Activated CD4-positive, alpha-beta T cell treated with anti-CD3 and anti-CD28 coated beads, Interleukin-10, Interleukin-2, amounts not matched to agents 100 ng/mL and 50 ng/mL, durations not matched to agents 16 hours and 8 hours (primary cell): ENCODE results near the gene MTG1.
"Not testable (repeated sequence)": the region's sequence is repeated elsewhere in the genome, so short reads cannot be mapped to it uniquely, and the experiment has no call there.

Source experiments
- DNase-seq: peaks from one replicate; pipeline ENCODE4 v3.0.0-alpha.2; 2020

MTG1 gene

DNA sequence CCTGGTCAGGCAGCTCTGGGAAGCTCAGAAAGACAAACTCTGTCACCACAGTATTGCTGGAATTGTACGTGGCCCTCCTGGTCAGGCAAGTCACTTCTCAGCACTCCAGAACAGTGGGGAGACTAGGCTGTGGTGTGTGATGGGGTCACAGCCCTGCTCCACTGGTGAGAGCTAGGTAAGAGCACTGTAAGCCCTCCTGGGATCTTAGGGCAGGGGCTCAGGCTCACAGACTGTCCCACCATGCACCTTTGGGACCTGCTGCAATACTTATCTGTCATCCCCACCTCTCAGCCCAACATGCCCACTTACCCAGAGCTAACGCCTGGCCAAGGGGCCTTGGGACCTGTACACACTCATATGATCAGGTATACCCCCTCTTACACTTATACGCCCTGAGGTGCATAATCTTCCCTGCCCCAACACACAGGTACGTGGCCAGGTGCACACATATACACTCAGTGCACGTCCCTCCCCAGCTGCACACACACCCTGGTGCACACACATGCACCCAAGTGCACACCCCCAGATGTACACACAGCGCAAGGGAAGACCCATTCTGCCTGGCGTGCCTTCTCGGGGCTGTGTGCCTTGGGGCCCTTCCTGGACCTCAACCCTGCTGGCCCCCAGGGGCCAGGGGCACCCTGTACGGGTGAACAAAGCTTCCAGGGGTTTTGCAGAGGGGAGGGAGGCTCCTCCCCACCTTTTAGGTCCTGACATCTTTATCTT, 38.1 kb downstream of the MTG1 start:
- DNase-seq = not testable (repeated sequence)

DNA sequence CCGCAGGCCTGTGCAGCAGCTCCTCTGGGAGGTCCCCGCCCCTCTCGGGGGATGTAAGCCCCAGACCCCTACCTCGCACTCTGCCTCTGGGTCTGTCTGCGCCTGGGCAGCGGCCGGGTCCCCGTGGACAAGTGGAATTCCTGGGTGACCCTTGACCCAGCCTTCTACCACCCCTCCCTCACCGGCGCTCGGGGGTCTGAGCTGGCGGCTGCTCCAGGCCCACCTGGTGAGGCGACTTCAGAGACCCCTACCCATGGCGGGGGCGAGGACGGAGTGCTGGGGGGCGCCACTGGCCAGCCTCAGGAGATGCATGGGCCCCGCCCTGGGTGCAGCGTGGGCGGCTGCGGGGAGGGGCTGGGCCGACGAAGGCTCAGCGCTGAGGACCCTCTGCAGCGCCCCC, 38.8 kb downstream of the MTG1 start:
- DNase-seq = not testable (repeated sequence)

DNA sequence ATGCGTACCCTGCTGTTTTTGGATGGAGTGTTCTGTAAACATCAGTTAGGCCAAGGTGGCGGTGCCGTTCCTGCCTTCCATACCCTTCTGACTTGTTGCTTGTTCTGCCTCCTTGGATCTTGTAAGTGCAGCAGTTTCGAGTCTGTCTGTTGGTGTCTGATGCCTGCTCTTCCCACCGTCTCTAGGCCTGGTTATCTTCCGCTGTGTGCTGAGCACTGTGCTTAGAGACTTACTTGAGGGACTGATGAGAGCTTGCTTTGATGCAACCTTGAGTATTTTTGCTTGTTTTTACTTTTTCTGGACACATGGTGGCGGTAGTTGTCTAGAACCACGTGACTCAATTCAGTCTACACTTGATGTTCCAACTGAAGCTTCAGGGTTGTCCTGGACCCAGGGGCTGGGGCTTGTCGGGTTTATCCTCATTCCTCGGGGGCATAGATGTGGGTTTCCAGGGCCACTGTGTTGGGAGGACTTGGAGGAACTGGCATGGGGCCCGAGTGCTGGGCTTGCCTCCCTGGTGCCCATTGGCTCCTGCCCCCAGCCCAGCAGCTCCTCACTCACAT, 44.8 kb downstream of the MTG1 start:
- peak; percentile 64 for DNase-seq

DNA sequence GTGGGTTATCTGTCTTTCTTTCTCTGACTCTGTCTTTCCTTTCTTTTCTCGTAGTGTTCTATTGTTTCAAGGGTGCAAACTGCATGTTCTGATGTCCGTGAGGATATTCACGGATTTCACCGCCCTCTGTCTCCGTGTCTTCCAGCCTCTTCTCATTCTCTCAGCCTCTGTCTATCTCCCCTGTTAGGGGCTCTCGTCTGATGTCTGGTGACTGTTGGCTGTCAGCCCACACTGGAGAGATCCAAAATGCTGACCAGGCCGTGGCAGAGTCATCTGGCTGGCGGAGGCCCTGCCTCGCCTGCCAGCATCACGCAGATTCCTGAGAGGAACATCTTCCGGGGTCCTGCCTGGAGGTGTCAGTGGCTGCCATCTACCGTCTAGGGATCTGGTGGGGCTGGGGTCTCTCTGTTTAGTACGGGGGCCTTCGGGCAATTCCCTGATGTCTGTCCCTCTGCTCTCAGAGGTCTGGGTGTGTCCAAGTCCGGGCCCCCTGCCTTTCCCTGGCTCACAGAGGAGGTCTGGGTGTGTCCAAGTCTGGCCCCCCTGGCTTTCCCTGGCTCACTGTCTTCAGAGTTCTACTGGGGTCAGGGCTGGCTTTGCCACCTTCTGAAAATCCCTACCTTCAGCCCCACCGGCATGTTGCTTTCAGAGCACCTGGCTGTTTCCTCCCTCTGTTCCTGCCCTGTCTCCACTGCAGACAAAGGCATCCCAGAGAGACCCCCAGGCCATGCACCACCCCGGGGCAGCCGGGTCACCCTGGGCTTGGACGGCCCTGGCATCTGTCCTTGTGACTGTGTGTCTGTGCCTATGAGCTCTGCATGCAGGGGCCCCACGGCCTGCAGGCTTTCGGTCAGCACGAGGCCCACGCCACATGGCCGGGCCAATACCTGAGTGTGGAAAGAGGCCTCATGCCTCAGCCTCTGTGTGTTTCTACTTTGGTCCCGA, 45.8 kb downstream of the MTG1 start:
- DNase-seq = no peak

DNA sequence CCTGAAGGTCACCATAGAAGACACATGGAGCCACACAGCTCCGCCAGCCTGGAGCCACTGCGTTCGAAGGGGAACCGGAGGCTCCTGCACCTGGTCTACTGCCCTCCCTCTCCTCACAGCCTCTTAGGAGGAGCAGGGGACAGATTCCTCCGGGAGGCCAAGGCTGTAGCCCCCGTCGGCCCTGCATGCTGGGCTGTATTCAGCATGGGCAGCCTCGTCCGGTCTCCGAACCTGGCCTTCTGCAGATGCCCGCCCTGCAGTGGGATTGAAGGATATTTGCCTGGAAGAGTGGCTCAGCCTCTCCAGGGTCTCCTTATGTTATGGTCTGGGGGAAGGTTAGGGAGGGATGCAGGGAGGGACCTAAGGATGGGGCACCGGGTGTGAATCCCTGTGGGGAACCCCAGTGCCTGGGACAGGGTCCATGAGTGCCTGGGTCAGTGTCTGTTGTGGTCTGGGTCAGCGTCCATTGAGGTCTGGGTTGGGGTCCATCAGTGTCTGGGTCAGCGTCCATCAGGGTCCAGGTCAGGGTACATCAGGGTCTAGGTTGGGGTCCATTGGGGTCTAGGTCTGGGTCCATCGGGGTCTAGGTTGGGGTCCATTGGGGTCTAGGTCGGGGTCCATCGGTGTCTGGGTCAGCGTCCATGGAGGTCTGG, 46.8 kb downstream of the MTG1 start:
- DNase-seq = no peak

DNA sequence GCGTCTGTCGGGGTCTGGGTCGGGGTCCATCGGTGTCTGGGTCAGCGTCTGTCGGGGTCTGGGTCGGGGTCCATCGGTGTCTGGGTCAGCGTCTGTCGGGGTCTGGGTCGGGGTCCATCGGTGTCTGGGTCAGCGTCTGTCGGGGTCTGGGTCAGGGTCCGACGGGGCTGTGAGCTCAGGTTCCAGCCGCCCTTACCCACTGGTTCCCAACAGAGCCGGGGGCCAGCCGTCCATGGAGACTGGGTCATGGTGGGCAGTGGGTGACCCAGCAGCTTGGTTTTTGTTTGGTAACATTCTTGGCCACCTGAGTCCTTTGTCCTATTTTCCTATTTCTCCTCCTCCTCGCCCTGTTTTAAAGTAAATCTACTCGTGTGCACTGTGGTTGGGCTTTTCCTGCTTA, 47.4 kb downstream of the MTG1 start:
- not testable (repeated sequence) for DNase-seq

DNA sequence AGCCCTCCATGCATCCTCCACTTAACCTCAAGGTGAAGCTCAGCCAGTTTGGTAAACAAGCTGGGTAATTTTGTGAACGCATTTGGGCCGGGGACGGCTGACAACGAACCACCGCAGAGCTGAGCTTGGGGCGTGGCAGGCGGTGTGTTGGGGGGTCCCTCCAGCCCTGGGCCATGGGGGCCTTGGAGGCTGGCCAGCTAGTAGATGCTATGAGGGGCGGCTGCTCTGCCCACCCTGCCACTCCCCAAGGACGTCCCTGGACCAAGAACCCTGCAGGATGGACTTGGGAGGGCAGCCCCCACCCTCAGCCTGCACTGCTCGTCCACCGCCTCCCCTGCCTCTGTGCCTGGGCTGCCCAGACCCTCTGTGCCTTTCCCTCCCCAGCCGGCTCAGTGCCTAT, 47.8 kb downstream of the MTG1 start:
- DNase-seq = no peak

DNA sequence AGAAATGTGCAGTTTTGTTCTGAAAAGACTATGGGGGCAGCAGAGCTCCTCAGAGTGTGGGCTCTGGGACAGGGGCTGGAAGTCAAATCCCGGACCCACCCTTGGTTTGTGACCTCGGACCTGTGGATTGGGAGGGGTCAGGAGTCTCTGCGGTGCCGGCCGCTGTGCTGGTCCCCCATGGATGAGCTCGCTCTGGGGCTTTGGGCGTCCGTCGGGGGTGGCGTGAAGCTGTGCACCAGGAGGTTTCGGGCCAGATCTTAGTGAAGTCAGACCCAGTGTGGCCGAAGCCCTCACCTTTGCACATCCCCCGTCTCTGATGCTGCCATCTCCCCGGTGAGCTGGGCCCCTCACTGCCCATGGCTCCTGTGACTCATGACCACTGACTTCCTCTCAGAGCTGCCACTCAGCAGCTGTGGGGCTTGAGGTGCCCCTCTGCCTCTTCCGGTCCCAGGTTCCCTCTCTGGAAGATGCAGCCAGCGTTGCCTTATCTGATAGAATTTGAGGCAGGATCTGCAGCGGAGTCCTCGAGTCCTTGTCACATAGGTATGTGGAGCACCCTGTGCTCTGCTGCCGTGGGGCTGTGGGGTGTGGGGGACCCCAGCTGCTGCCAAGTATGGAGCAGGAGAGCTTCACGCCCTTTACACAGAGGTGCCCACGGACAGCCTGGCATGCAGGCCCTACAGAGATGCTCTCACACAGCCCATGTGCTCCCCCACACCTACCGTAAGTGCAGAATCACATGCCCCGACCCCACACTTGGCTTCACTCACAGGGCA, 48.4 kb downstream of the MTG1 start:
- DNase-seq = peak; percentile 65

DNA sequence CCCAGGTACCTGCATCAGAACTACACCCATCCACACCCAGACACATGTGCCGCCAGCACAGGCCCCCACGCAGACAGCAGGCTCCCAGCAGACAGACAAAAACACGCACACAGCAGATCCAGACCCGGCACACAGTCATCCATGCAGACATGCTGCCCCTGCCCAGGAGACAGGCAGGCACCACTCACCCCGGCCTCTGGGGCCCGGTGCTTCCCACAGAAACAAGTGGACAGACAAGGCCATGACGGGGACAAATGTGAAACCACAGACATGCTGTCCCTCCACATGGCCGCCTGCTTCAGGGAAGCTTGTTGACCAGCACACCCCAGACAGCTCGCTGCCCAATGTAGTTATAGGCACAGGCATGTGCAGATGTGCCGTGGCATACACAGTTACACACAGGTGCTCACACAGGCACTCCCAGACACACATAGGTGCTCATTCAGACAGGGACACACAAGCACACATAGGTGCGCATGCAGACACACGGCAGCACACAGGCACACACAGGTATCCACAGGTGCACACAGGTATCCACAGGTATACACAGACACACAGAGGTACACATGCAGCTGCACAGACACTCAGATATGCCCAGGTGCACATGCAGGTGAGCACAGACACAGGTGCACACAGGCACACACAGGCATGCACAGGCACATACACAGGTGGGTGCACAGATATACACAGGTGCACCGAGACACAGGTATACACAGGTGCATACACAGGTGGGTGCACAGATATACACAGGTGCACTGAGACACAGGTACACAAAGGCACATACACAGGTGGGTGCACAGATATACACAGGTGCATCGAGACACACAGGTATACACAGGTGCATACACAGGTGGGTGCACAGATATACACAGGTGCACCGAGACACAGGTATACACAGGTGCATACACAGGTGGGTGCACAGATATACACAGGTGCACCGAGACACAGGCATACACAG, 49.3 kb downstream of the MTG1 start:
- DNase-seq = no peak

DNA sequence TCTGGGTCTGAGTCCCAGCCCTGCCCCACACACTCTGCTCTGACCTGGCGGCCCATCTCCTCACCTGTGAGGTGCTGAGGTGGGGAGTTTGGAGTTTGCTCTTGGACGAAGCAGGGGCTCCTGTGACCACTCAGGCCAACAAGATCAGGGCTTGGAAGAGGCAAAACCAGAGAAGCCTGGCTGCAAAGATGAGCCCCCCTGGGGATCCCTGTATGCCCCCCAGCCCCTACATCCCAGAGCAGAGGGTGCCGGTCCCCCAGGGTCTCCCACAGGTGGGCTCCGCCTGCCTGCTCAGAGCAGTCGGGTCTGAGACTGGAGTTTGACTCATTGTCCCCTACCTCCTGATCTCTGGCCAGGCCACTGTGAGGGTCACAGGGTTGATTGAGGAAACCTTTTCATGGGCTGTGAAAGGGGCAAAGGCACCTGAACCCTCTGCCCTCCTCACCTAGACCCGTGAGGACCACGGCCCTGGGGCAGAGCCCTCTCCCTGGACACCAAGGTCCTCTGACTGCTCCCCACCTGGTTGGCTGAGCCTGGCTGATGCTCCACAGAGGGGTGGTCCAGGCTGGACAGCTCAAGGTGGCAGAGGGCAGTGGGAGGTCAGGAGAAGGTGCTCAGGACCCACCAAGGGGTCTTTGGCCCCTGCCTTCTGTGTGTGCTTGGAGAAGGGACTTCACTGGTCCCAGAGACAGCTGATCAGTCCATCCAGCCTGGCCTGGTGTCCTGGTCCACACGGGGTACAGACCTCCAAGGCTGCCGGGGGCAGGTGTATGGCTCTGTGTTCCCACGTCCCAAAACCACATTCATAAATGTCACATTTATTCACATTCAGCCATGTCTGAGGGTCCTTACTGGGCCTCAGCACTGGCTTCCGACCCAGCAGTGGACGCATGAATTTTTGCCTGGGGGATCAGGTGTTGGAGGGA, 50.6 kb downstream of the MTG1 start:
- DNase-seq = no peak

DNA sequence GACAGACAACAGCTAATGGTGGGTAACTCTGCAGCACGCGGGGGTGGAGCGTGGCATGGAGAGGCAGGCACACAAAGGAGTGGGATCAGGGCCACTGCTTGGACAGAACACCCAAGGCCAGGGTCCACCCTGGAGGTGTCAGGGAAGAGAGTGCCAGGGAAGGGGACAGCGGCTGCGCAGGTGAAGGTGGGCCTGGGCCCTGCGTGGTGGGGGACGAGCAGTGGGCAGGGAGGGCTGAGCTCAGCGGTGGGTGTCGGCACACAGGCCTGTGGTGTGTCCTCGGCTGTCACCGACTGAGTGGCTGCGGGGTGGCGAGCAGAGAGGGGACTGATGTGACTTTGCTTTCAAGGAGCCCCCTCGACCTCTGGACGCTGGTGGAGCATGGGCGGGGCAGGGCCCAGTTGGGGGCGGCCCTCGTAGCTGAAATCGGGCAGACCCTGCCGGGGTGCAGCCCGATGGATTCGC, 51.3 kb downstream of the MTG1 start:
- DNase-seq = no peak

DNA sequence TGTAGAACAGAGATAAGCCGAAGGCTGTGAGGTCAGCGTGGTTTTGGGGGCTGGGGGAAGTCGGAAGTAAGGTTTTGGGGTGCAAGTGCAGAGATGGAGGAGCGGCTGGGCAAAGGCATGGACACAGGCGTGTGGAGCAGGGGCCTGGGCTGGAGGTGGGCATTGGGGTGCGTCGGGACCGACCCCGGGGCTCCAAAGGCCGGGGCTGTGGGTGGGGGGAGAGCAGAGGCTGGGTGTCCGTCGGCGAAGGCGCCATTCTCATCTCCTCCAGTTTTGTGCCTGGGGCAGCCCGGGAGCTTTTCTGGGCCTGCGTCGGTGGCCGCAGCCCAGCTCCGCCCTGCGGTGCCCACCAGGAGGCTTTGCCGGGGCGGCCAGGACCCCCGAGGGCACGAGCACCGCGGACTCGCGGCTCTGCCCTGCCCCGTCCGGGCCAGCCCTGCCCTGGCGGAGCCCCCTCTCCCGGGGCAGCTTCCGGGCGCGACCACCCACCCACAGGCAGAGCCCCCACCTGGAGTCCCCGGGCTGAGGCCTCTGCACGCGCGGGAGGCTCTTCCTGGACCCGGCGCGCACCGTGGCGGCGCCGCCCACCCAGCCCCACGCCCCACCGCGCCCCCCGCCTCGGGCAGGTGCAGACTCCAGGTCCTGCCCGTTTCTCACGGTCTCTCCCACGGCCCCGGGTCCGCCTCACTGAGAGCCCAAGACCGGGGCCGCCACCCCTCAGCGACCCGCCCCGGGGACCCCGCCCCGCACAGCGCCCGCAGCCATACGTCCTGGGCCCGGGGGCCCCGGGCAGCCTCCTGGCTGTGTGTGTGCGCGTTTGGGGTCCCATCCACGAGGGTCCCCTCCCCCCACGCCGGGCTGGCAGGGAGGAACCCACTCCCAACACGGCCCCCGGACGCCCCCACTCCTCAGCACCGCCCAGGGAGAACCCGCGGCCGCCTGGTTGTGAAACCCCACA, 52.1 kb downstream of the MTG1 start:
- no peak for DNase-seq

DNA sequence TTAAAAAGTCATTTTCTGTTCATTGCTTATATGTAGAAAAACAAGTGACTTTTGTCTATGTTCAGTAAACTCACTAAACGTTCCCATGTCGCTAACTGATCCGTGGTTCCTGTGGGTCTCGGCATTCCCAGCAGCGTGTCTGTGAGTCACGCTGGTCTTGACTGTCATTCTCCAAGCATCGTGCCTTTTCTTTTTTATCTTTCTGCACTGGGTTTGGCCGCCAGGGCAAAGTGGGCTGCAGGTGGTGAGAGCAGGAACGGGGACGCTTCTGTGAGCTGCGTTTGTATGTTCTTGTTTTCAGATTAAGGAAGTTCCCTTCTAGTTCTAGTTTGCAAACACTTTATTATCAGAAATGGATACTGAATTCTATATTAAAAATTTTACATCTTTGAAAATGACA, 53.0 kb downstream of the MTG1 start:
- DNase-seq = no peak

DNA sequence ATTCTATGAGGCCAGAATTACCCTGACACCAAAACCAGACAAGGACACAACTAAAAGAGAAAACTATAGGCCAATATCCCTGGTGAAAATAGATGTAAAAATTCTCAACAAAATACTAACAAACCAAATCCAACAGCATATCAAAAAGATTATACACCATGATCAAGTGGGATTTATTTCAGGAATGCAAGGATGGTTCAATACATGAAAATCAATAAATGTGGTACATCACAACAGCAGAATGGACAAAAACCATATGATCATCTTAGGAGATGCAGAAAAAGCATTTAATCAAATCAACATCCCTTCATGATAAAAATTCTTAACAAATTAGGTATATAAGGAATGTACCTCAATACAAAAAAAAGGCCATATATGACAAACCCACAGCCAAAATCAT, 54.2 kb downstream of the MTG1 start:
- no peak for DNase-seq

DNA sequence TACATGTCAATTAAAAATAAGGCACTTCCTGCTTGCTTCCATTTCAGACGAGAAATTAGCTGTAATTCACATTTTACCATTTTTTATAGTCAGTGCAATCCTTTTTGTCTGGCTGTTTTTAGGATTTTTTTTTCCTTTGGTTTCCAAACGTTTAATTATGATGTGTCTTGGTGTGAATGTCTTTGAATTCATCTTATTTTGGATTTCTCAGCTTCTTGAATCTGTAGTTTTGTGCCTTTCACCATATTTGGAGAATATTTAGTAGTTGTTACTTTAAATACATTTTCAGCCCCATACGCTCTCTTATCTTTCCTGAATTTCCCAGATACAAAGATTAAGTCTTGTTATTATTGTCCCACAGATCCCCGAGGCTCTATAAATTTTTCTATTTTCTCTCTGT, 57.4 kb downstream of the MTG1 start:
- DNase-seq = no peak

DNA sequence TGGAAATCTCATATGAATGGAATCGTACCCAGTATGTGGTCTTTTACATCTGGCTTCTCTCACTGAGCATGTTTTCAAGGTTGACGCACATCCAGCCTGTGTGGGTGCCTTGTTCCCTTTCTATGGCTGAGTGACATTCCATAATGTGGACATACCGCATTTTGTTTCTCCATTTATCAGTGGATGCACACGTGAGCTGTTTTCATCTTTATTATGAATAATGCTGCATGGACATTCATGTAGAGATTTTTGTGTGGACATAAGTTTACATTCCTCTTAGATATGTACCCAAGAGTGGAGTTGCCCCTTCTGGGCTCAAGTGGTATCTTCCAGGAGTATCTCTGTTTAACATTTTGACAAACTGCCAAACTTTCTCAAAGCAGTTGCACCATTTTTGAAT, 58.5 kb downstream of the MTG1 start:
- DNase-seq = no peak

DNA sequence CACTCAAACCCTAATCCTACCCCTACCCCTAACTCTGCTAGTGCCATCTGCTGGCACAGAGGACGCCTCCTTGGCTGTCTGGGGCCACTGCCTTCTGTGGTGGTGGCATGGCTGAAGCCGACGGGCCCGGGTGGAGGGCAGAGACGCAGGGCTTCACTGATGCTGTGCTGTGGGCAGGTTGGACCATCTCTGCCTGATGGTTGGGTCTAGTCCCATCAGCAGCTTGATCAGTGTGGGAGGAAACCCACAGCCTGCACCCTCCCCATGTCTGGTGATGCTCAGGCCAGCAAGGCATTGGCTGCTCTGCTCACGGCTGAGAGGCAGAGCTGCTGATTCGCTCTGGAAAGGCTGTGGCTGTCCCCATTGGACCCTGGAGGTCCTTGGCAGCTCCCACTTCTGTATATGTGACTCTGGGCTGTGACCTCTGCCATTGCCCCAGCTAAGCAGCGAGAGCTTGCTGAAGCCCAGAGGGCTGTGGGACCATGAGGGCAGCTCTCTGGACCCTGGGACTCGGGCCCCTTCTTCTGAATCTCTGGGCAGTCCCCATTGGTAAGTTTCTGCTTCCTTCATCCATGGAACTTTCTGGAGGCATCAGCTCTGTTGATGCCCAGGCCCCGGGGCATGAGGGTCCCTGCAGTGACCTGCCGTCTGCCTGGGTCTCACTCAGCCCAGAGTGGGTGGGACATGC, 59.7 kb downstream of the MTG1 start, which contains the start of gene SCART1:
TSS of gene SCART1 (plus strand) at position 430 of the 688 bp plus-strand sequence. CDS start at position 483, 53 bp downstream.
- DNase-seq = peak; percentile 47
